Effector memory CD4-positive, alpha-beta T cell (primary cell): Measurements from ENCODE around the gene TPP2.

Source experiments
- DNase-seq, 3 donors: peaks; one replicate each; pipeline ENCODE4 v3.0.0-alpha.2; 2020
- H3K27ac ChIP-seq: 2 replicates; pipeline ENCODE4 v1.7.0; 2013; ENCODE audit warnings: mild to moderate bottlenecking, low read length, moderate library complexity; ENCODE audit not compliant: insufficient read depth, poor library complexity, severe bottlenecking
- H3K27me3 ChIP-seq: replicated peaks from 2 replicates; pipeline ENCODE4 v1.7.0; 2013; ENCODE audit warnings: mild to moderate bottlenecking, low read length; ENCODE audit not compliant: insufficient read depth, control insufficient read depth, poor library complexity, severe bottlenecking
- H3K36me3 ChIP-seq: 2 replicates; pipeline ENCODE4 v1.7.0; 2013; ENCODE audit warnings: mild to moderate bottlenecking, low read length, moderate library complexity; ENCODE audit not compliant: control insufficient read depth, insufficient read depth
- H3K4me1 ChIP-seq: 2 replicates; pipeline ENCODE4 v1.7.0; 2013; ENCODE audit warnings: low read length, mild to moderate bottlenecking; ENCODE audit not compliant: control insufficient read depth, insufficient read depth, poor library complexity, severe bottlenecking
- H3K4me3 ChIP-seq: 2 replicates; pipeline ENCODE4 v1.7.0; 2013; ENCODE audit warnings: low read length, low read depth, mild to moderate bottlenecking; ENCODE audit not compliant: insufficient read depth, poor library complexity, severe bottlenecking
- H3K9me3 ChIP-seq: 2 replicates; pipeline ENCODE4 v1.7.0; 2013; ENCODE audit warnings: mild to moderate bottlenecking, low read length, moderate library complexity; ENCODE audit not compliant: control insufficient read depth

TPP2 gene

GRCh38 chr13:102708211-102708610, 111.4 kb downstream of the TPP2 start:
- H3K4me1 ChIP-seq = no peaks in the 10 kb centered on the region
- no peak overlapping the region for H3K27ac ChIP-seq
- no peak for DNase-seq
- H3K27me3 ChIP-seq = no peaks in the 10 kb centered on the region
- no peaks in the 10 kb centered on the region for H3K36me3 ChIP-seq
- H3K9me3 ChIP-seq = no peaks in the 10 kb centered on the region
- H3K4me3 ChIP-seq = no peak overlapping the region

GRCh38 chr13:102708991-102709390, 112.2 kb downstream of the TPP2 start:
- no peak overlapping the region for H3K27ac ChIP-seq
- no peaks in the 10 kb centered on the region for H3K36me3 ChIP-seq
- no peak overlapping the region for H3K4me3 ChIP-seq
- no peaks in the 10 kb centered on the region for H3K9me3 ChIP-seq
- no peaks in the 10 kb centered on the region for H3K4me1 ChIP-seq
- H3K27me3 ChIP-seq = no peaks in the 10 kb centered on the region
- DNase-seq = no peak

GRCh38 chr13:102709536-102709935, 112.8 kb downstream of the TPP2 start:
- no peaks in the 10 kb centered on the region for H3K36me3 ChIP-seq
- H3K9me3 ChIP-seq = no peaks in the 10 kb centered on the region
- no peaks in the 10 kb centered on the region for H3K27me3 ChIP-seq
- no peaks in the 10 kb centered on the region for H3K4me1 ChIP-seq
- DNase-seq = no peak
- no peak overlapping the region for H3K27ac ChIP-seq
- no peak overlapping the region for H3K4me3 ChIP-seq

GRCh38 chr13:102710261-102710679, 113.5 kb downstream of the TPP2 start:
- no peaks in the 10 kb centered on the region for H3K27me3 ChIP-seq
- H3K9me3 ChIP-seq = no peaks in the 10 kb centered on the region
- no peak overlapping the region for H3K27ac ChIP-seq

GRCh38 chr13:102715447-102715846, 118.7 kb downstream of the TPP2 start:
- no peaks in the 10 kb centered on the region for H3K9me3 ChIP-seq
- no peaks in the 10 kb centered on the region for H3K36me3 ChIP-seq
- H3K4me1 ChIP-seq = no peaks in the 10 kb centered on the region
- DNase-seq = no peak
- no peak overlapping the region for H3K27ac ChIP-seq
- no peak overlapping the region for H3K4me3 ChIP-seq
- H3K27me3 ChIP-seq = no peaks in the 10 kb centered on the region

More at GRCh38 chr13:102710261-102710679, 113.5 kb downstream of the TPP2 start:
- Histone ChIP-seq H3K4me1 (no peaks in the 10 kb centered on the region), H3K4me3 (no peak overlapping the region), H3K36me3 (no peaks in the 10 kb centered on the region)
- no peak for DNase-seq

- H3K27ac ChIP-seq = no peak overlapping the region
- no peak for DNase-seq
- H3K9me3 ChIP-seq = no peaks in the 10 kb centered on the region
- H3K4me3 ChIP-seq = no peak overlapping the region
- no peaks in the 10 kb centered on the region for H3K36me3 ChIP-seq
- H3K27me3 ChIP-seq = no peaks in the 10 kb centered on the region
- no peaks in the 10 kb centered on the region for H3K4me1 ChIP-seq
Measured at GRCh38 chr13:102718746-102719145, 122.0 kb downstream of the TPP2 start.

GRCh38 chr13:102721800-102722231, 125.0 kb downstream of the TPP2 start:
- Histone ChIP-seq H3K36me3 (no peaks in the 10 kb centered on the region), H3K27ac (no peak overlapping the region), H3K4me1 (no peaks in the 10 kb centered on the region), H3K4me3 (no peak overlapping the region), H3K9me3 (no peaks in the 10 kb centered on the region), H3K27me3 (no peaks in the 10 kb centered on the region)
- DNase-seq = no peak

- Histone ChIP-seq H3K27ac (no peak overlapping the region), H3K4me1 (no peaks in the 10 kb centered on the region), H3K9me3 (no peaks in the 10 kb centered on the region), H3K4me3 (no peak overlapping the region), H3K27me3 (no peaks in the 10 kb centered on the region), H3K36me3 (no peaks in the 10 kb centered on the region)
- no peak for DNase-seq
Measured at GRCh38 chr13:102724923-102725322, 128.1 kb downstream of the TPP2 start.

GRCh38 chr13:102726430-102726829, 129.6 kb downstream of the TPP2 start:
- DNase-seq = no peak
- H3K4me1 ChIP-seq = no peaks in the 10 kb centered on the region
- H3K36me3 ChIP-seq = no peaks in the 10 kb centered on the region
- H3K27me3 ChIP-seq = no peaks in the 10 kb centered on the region
- H3K27ac ChIP-seq = no peak overlapping the region
- H3K4me3 ChIP-seq = no peak overlapping the region
- no peaks in the 10 kb centered on the region for H3K9me3 ChIP-seq
